AG10803 (cell line): ENCODE results near the gene MPHOSPH6.
"Not testable (repeated sequence)": the region's sequence is repeated elsewhere in the genome, so short reads cannot be mapped to it uniquely, and the experiment has no call there.

Source experiments
- DNase-seq: peaks from one replicate; pipeline ENCODE4 v3.0.0; 2010; ENCODE audit warnings: low read depth
- H3K4me3 ChIP-seq: 2 replicates; pipeline ENCODE4 v1.5.1; 2011; ENCODE audit warnings: mild to moderate bottlenecking, low read length, control low read depth
- CTCF ChIP-seq: conservative IDR thresholded peaks from 2 replicates; pipeline ENCODE4 v1.5.1; 2011; ENCODE audit warnings: mild to moderate bottlenecking, low read length, control low read depth, inconsistent platforms

MPHOSPH6 gene

GRCh38 chr16:82152641-82153112 lies 17.3 kb downstream of the MPHOSPH6 start:
- TF ChIP-seq CTCF: no peak
- H3K4me3 ChIP-seq: no peak overlapping the region
- no peak for DNase-seq

DNA sequence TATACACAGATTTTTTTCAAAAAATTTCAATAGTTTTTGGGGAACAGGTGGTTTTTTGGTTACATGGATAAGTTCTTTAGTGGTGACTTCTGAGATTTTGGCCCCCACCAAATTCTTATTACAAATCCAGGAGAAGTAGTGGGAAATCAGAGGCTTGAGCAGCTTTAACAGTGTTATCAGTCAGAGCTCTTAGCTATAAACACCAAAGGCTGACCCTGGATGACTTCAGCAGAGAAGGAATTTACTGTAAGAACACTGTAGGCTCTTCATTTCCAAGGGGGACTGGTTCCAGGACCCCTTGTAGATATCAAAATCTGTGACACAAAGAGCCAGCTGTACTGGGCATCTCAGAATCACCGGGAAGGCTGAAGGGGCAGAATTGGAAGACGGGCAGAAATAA lies 17.8 kb downstream of the MPHOSPH6 start:
- no peak overlapping the region for H3K4me3 ChIP-seq
- no peak for TF ChIP-seq CTCF
- DNase-seq: no peak

DNA sequence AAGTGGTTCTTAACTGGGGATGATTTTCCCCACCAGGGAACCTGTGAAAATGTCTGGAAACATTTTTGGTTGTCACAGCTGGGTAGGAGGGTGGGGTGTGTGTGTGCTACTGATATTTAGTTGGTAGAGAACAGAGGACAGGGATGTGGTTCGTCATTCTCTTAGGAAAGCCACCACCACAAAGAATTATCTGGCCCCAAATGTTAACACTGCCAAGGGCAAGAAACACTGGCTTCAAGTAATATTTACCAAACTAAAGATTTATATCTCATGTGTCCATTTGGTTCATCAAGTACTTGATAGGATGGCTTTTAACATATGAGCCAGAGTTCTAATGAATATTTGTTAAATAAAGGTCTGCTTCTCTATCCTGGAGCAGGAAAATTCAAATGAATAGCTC lies 19.5 kb downstream of the MPHOSPH6 start:
- no peak for DNase-seq
- no peak overlapping the region for H3K4me3 ChIP-seq
- TF ChIP-seq CTCF: no peak

DNA sequence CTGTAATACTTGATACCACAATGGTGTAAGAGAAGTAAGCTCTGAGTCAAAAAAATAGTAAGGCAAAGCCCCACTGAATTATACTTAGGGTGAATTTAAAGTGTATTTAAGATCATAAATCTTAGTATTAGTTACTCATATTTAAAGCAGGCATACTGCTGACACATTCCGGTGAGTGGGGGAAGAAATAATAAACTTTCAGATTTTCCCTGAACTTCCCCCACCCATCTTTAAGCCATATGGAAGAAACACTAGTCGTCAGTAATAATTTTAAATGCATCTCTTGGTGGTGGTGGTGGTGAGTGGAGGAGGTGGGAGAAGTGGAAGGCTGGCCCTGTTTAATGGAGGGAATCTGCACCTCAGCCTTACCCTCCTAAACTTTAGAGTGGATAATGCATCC lies 20.5 kb downstream of the MPHOSPH6 start:
- TF ChIP-seq CTCF: no peak

GRCh38 chr16:82147546-82147945 lies 22.5 kb downstream of the MPHOSPH6 start:
- no peak overlapping the region for H3K4me3 ChIP-seq
- no peak for TF ChIP-seq CTCF
- DNase-seq: no peak

More for the DNA sequence above, 20.5 kb downstream of the MPHOSPH6 start:
- no peak overlapping the region for H3K4me3 ChIP-seq
- DNase-seq: no peak

DNA sequence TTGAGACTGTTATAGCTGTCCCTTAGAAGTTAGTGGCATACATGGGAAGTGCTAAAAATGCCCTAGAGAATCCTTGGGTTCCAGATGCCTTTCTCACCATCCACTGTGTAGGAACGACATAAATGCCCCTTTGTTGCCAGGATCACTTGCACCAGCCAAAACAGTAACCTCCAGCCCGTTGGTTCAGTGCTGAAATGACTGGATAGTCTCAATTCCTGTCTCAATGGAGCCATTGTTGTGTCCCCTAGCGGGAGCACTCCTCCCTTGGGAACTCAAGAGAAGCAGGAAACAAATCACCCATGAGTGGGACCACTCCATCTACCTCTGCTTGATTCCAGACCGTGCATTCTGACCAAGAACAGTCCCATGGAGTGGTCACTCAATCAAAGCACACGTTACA lies 23.1 kb downstream of the MPHOSPH6 start:
- no peak for DNase-seq
- no peak overlapping the region for H3K4me3 ChIP-seq
- TF ChIP-seq CTCF: no peak

DNA sequence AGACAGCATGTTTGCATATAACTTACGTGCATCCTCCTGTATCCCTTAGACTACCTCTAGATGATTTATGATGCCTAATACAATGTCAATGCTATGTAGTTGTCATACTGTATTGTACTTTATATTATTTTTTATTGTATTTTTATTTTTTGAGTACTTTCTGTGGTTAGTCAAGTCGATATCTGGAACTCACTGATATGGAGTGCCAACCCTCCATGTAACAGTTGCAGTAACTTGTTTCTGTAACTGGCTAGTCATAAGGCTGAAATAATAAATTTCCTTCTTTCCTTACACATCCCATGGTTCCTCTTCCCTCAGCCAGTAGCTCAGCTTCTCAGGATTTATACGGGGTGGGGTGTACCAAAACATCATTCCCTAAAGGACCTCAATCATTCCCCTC lies 23.5 kb downstream of the MPHOSPH6 start:
- no peak for DNase-seq
- no peak for TF ChIP-seq CTCF
- H3K4me3 ChIP-seq: no peak overlapping the region

GRCh38 chr16:82139286-82139571 lies 30.8 kb downstream of the MPHOSPH6 start:
- H3K4me3 ChIP-seq, DNase-seq: not testable (repeated sequence)
